HG02763 (cell line): Measurements from ENCODE around the gene HSPA1A.
"Not testable (repeated sequence)": the region's sequence is repeated elsewhere in the genome, so short reads cannot be mapped to it uniquely, and the experiment has no call there.

ENCODE experiments used
- ATAC-seq: cut with Tn5 transposase; IDR thresholded peaks from one replicate; pipeline ENCODE4 v1.9.1; 2021; ENCODE audit warnings: mild to moderate bottlenecking, moderate library complexity; ENCODE audit not compliant: unreplicated experiment

The HSPA1A gene

DNA sequence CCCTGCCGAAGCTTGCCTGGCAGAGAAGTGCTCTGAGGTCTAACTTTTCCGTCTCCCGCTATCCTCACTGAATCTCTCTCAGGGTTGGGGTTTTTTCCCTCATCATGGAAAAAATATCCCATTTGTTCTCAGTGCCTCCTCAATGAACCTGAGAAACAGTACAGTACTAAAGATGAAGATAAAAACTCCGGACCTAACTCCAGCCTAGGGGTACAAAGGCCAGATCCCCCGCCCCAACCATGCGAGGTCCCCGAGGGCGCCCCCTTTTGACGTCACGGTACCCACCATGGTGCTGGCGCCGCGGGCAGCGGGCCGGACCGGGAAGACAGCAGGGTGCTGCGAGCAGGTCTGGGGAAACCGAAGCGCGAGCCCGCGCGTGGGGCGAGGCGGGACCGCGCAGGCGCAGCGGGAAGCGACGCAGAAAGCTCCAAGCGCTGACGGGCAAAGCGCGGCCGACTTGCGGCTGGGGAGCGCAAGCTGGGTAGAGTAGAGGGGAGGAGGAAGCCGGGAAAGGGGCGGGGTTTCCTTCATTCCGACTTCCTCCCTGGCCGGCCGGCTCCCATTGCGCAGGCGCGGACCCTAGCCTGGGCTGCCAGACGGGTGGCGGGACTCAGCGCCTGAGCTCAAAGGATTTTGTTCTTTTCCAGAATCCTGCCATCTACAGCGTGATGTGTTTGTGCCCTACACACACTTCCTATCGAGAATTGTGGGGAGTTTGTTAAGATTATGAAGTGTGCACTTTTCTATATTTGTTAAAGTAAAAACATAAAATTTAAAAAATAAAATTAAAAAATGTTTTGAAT is 8.7 kb upstream of the HSPA1A start, which contains the start of gene LSM2:
LSM2 (minus strand) TSS at position 497 of the 803 bp plus-strand sequence; CDS start at position 288, 209 bp downstream.
- peak; percentile 88 for ATAC-seq

DNA sequence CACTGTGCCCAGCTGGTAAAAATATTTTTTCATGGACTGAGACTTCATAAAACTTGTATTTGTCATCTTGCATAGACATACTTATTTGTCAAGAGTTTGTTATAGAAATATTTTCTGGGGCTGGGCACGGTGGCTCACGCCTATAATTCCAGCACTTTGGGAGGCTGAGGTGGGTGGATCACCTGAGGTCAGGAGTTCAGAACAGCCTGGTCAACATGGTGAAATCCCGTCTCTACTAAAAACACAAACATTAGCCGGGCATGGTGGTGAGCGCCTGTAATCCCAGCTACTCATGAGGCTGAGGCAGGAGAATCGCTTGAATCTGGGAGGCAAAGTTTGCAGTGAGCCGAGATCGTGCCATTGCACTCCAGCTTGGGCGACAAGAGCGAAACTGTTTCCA is 6.7 kb upstream of the HSPA1A start:
- not testable (repeated sequence) for ATAC-seq

GRCh38 chr6:31811645-31812044 is 3.7 kb upstream of the HSPA1A start:
- no peak for ATAC-seq

- no peak for ATAC-seq
Observed at GRCh38 chr6:31813465-31813849, 1.9 kb upstream of the HSPA1A start.

GRCh38 chr6:31814677-31815024 is 692 bp upstream of the HSPA1A start:
- no peak for ATAC-seq

- not testable (repeated sequence) for ATAC-seq
Observed at GRCh38 chr6:31817133-31817928, 2.0 kb downstream of the HSPA1A start.

DNA sequence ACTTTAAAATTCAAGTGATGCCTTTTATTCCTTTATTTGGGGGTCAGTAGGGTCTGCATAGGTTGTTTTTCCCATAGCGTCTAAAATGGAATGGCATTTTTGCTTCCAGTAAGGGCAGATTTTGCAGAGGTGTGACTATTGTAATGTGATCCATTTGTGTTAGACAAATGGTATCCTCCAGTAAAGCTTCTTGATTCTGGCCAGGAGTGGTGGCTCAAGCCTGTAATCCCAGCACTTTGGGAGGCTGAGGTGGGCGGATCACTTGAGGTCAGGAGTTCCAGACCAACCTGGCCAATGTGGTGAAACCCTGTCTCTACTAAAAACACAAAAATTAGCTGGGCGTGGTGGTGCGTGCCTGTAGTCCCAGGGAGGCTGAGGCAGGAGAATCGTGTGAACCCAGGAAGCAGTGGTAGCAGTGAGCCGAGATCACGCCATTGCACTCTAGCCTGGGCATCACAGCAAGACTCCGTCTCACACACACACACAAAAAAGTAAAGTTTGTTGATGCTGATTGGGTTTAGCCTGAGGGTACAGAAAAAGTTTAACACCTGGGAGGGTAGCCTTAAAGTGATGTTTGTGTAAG is 2.7 kb downstream of the HSPA1A start:
- ATAC-seq, result not testable (repeated sequence)

- ATAC-seq, result no peak
Observed at GRCh38 chr6:31819871-31820299, 4.5 kb downstream of the HSPA1A start.

GRCh38 chr6:31820399-31820798 is 5.1 kb downstream of the HSPA1A start:
- not testable (repeated sequence) for ATAC-seq

DNA sequence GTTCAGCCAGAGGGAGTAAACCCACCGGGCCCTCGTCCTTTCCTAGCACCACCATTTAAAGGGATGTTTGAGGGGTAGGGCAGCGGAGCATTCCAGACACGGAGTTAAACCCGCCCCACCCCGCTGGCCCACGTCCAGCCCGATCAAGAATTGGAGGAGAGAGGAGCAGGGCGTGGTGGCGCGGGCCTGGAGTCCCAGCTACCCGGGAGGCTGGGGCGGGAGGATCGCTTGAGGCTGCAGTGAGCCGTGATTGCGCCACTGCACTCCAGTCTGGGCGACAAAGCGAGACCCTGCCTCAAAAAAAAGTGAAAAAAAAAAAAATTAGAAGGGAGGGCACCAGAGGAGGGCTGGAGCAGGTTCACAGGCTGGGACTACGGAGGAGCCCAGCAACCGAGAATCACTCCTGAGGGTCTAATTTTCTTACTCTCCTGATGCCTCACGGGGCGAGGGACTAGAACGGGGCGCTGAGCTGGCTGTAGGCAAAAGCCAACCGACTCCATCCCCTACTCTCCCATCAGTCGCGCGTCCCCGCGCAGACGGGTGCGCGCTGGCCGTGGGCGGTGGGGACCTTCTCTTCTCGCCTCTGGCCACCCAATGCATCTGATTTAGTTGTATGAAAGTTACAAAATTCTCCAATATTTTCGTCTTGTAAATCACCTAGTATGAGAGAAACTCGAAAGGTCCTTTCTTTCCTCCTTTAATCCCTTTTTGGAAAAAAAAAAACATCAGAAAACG is 6.1 kb downstream of the HSPA1A start:
- peak; percentile 41 for ATAC-seq

DNA sequence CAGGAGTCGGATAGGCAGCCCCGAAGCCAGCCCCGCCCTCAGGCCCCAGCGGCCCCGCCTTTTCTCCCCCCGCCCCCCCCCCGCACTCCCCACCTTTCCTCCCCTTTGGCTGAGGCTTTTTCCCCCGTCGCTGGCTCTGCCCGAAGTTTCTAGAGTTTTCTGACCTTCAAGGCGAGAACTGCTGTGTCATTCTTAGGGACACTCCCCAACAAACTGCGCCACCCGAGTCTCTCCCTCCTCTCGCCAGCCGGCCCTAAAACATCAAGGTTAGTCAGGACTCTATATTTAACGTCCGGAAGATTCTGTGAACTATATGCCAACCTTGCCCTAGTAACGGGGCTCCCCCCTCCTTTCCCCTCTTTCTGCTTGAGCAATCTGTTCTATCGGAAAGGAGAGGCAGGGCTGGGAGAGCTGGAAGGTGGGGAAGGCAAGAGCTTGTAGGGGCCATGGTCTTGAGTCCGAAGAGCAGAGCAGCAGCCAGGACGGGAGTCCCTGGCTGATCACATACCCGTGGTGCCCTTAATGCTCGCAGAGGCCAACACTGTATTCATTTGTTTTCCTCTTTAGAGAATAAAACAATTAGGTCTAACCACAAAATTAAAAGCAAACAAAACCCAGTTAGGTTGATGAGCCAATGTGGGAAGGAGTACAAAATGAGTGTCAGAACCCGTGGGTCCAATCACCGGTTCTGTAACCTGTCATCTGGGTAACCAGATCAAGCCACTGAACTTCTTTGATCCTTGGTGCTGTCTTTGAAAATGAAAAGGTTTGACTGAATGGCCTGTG is 6.9 kb downstream of the HSPA1A start:
- ATAC-seq, result peak; percentile 48

- ATAC-seq, result not testable (repeated sequence)
Observed at GRCh38 chr6:31823592-31824196, 8.4 kb downstream of the HSPA1A start.

- ATAC-seq, result no peak
Observed at GRCh38 chr6:31825553-31825952, 10.2 kb downstream of the HSPA1A start.

- ATAC-seq, result no peak
Observed at GRCh38 chr6:31826793-31827285, 11.5 kb downstream of the HSPA1A start.

DNA sequence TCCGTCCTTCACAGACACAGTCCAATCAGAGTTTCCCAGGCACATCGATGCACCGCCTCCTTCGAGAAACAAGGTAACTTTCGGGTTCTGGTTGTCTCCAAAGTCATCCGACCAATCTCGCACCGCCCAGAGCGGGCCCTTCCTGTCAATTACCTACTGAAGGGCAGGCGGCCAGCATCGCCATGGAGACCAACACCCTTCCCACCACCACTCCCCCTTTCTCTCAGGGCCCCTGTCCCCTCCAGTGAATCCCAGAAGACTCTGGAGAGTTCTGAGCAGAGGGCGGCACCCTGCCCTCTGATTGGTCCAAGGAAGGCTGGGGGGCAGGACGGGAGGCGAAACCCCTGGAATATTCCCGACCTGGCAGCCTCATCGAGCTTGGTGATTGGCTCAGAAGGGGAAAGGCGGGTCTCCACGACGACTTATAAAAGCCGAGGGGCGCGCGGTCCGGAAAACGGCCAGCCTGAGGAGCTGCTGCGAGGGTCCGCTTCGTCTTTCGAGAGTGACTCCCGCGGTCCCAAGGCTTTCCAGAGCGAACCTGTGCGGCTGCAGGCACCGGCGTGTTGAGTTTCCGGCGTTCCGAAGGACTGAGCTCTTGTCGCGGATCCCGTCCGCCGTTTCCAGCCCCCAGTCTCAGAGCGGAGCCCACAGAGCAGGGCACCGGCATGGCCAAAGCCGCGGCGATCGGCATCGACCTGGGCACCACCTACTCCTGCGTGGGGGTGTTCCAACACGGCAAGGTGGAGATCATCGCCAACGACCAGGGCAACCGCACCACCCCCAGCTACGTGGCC is 12.1 kb downstream of the HSPA1A start, which contains the start of gene HSPA1B:
HSPA1B (plus strand) TSS at position 453 of the 794 bp plus-strand sequence; CDS start at position 666, 213 bp downstream.
- ATAC-seq, result peak; percentile 74

DNA sequence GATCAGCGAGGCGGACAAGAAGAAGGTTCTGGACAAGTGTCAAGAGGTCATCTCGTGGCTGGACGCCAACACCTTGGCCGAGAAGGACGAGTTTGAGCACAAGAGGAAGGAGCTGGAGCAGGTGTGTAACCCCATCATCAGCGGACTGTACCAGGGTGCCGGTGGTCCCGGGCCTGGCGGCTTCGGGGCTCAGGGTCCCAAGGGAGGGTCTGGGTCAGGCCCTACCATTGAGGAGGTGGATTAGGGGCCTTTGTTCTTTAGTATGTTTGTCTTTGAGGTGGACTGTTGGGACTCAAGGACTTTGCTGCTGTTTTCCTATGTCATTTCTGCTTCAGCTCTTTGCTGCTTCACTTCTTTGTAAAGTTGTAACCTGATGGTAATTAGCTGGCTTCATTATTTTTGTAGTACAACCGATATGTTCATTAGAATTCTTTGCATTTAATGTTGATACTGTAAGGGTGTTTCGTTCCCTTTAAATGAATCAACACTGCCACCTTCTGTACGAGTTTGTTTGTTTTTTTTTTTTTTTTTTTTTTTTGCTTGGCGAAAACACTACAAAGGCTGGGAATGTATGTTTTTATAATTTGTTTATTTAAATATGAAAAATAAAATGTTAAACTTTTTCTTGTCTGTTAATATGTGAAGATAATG is 14.4 kb downstream of the HSPA1A start:
- no peak for ATAC-seq

GRCh38 chr6:31830886-31831335 is 15.6 kb downstream of the HSPA1A start:
- ATAC-seq, result no peak
